CD4-positive, alpha-beta T cell treated with Interleukin-4 for 4 hours (primary cell): ENCODE measurements around the gene KCNAB1.
"Not testable (repeated sequence)": the region's sequence is repeated elsewhere in the genome, so short reads cannot be mapped to it uniquely, and the experiment has no call there.

Experiments
- DNase-seq: peaks from one replicate; pipeline ENCODE4 v3.0.0-alpha.2; 2020

The KCNAB1 gene

DNA sequence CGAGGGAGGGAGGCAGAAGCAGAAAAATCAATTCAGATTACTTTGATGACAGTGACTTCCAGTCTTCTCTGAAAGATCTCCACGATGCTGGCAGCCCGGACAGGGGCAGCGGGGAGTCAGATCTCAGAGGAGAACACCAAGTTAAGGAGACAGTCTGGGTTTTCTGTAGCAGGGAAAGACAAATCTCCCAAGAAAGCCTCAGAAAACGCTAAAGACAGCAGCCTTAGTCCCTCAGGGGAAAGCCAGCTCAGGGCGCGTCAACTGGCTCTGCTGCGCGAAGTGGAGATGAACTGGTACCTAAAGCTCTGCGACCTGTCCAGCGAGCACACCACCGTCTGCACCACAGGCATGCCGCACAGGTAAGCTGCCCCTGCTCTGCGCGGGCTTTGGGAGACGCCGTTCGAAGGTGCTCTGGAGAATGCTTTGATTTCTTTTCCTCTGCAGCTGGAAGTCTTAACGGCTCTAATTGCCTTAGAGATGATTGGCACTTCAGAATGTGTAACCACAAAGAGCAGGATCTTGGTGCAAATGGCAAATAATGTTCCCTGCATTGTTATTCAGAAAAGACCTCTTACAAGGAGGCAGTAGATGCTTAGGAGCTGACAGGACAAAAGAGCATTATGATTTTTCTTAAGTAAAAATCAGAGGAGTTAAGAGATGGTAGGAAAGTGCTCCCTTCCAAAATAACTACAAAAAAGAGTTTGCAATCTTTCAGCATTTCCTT lies at the start of gene KCNAB1:
TSS of gene KCNAB1 (plus strand) at position 51 of the 724 bp plus-strand sequence.
- DNase-seq, result no peak

DNA sequence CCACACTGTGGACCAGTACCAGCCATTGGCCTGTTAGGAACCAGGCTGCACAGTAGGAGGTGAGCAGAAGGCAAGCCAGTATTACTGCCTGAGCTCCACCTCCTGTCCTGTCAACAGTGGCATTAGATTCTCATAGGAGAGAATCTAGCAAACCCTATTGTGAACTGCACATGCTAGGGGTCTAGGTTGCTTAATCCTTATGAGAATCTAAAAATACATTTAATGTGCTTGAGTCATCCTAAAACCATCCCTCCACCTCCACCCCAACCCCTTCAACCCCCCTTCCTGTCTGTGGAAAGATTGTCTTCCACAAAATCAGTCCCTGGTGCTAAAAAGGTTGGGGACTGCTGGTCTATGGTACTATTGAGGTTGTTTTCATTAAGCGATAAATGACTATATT lies 49.3 kb upstream of the KCNAB1 start:
- no peak for DNase-seq

DNA sequence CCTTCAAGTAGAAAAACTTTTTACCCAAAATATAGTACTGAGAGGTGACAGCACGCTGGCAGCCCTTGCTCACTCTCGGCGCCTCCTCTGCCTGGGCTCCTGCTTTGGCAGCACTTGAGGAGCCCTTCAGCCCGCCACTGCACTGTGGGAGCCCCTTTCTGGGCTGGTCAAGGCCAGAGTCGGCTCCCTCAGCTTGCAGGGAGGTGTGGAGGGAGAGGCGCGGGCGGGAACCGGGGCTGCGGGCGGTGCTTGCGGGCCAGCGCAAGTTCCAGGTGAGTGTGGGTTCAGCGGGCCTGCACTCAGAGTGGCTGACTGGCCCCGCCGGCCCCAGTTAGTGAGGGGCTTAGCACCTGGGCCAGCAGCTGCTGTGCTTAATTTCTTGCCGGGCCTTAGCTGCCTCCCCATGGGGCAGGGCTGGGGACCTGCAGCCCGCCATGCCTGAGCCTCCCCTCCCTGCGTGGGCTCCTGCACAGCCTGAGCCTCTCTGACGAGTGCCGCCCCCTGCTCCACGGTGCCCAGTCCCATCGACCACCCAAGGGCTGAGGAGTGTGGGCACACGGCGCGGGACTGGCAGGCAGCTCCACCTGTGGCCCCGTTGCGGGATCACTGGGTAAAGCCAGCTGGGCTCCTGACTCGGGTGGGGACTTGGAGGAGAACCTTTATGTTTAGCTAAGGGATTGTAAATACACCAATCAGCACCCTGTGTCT lies 47.3 kb upstream of the KCNAB1 start:
- not testable (repeated sequence) for DNase-seq

DNA sequence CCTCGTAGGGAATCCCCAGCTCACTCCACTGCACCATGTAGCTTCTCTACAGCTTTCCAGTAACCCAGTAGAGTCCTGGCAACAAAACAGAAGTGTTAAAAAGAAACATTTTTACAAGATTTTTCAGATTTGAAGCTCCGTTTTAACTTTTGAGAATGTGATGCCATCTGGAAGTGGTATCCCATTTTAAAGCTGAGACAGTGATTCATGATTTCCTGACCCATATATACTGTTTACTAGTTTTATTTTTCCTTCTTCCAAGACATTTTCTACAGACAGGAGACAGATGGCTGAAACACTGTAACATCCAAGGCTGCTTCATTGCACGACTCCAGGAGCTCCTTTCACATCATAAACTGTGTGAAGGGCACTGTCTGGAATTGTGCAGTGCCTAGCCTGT lies 30.3 kb upstream of the KCNAB1 start:
- no peak for DNase-seq

DNA sequence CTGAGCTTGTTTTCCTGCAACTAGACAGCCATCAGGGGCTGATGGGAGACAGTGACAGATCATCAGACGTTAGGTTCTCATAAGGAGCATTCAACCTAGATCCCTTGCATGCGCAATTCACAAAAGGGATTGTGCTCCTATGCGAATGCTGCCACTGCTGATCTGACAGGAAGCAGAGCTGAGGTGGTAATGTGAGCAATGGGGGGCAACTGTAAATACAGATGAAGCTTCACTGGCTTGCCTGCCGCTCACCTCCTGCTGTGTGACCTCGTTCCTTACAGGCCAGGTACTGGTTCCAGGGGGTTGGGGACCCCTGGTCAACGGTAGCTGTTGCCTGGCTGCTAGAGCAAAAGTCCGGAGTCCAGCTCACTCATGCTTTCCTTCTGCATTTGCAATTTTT lies 26.4 kb upstream of the KCNAB1 start:
- DNase-seq, result no peak

DNA sequence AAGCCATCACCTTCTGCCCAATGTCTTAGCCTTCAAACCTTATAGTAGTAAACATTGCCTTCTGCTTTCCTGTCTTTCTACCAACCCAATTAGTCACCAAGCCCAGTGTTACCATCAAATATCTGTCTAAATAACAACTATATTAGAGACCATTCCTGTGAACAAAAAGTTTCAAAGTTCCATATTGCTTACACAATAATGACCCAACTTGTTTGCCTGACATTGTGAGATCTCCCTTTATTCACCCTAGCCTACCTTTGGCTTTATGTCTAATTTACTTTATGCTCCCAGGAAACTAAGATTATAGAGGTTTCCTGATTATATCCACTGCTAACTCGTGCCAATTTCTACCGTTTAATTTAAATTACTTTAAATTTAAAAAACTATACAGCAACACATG lies 26.0 kb upstream of the KCNAB1 start:
- DNase-seq, result no peak

DNA sequence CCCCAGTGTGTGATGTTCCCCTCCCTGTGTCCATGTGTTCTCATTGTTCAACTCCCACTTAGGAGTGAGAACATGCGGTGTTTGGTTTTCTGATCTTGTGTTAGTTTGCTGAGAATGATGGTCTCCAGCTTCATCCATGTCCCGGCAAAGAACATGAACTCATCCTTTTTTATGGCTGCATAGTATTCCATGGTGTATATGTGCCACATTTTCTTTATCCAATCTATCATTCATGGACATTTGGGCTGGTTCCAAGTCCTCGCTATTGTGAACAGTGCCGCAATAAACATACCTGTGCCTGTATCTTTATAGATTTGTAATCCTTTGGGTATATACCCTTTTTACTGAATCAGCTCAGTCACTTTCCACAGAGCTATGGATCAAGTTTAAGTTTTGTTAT lies 24.7 kb upstream of the KCNAB1 start:
- DNase-seq, result not testable (repeated sequence)

DNA sequence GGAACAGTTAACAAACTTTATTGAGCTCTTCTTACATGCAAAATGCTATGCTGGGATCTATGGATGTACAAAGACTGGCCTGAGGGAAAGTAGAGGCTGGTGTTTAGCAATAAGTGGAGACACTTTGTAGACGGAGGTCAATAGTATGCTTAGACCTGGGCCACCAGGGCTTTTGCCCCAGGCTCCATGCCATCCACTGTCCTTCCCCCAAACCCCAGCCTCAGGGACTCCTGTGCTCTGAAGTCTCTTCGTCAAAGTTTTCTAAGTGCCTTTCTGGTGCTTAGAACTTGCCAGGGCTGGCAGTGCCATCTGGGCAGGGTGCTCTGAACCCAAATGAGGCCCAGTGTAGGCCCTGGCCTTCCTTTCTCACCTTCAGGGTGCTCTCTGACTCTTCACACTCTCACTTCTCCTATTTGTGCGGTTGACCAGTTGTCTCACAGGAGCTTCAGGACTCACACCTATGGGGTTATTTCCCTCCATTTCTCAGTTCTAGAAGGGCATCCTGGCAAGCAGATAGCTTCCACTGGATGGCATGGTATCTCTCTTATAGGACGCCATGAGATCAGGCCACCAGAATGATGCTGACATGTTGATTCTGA lies 21.8 kb upstream of the KCNAB1 start:
- no peak for DNase-seq

DNA sequence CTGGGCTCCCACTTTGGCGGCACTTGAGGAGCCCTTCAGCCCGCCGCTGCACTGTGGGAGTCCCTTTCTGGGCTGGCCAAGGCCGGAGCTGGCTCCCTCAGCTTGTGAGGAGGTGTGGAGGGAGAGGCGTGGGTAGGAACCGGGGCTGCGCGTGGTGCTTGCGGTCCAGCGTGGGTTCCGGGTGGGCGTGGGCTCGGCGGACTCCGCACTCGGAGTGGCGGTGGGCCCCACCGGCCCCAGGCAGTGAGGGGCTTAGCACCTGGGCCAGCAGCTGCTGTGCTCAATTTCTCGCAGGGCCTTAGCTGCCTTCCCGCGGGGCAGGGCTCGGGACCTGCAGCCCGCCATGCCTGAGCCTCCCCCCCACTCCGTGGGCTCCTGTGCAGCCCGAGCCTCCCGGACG lies 21.0 kb upstream of the KCNAB1 start:
- DNase-seq, result not testable (repeated sequence)

DNA sequence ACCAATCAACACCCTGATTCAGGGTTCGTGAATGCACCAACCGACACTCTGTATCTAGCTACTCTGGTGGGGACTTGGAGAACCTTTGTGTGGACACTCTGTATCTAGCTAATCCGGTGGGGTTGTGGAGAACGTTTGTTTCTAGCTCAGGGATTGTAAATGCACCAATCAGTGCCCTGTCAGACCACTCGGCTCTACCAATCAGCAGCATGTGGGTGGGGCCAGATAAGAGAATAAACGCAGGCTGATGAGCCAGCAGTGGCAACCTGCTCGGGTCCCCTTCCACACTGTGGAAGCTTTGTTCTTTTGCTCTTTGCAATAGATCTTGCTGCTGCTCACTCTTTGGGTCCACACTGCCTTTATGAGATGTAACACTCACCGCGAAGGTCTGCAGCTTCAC lies 20.4 kb upstream of the KCNAB1 start:
- DNase-seq, result not testable (repeated sequence)

DNA sequence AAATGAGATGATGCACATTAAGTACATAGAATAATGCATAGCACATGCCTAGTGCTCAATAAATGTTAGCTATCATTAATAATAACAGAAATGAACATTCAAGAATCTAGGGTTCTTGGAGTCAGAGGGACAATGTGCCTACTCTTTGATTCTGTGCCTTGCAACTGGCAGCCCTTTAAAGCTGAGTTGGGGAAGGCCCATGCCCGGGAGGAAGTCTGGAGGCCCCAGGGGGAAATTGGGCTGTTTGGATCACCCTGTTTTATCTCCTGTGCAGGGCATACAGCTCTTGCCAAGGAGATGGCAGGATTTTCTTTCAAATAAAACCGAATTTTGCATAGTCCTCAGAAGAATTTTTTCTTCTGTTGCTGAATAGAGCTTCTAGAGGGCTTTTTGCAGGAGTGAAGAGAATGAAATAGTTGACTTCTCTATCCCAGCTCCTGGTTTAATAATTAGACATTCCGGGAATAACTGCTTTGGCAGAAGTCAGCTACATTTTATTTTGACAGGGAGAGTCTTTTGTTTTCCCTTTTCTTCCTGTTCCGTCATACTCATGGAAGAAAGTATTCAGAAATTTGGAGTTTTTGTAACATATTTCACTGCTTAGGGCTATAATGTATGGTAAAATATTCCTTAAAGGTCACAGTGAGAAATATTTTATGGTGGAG lies 18.0 kb upstream of the KCNAB1 start:
- no peak for DNase-seq

DNA sequence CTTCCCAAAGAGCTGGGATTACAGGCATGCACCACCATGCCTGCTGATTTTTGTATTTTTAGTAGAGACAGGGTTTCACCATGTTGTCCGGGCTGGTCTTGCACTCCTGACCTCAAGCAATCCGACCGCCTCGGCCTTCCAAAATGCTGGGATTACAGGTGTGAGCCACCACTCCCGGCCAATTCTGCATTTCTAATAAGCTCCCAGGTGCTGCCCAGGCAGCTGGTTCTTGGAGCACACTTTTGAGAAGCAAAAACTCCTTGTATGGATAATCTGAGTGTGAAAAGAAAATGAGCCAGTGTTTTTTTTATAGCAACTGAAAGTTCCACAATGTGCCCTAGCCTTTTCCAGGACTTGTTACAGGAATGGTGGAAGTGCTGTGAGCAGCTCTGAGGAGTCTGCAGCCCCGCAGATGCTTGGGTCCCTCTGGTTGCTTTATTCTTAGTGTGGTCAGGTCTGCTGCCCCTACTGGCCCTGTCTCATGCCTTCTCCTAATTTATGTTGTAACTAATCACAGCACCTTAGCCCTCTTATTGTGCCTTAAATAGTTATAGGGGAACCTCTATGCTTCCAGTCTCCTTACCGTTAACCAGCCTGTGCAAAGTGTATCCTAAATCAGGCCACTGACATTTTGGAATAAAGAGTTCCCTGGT lies 13.5 kb upstream of the KCNAB1 start:
- DNase-seq, result no peak

DNA sequence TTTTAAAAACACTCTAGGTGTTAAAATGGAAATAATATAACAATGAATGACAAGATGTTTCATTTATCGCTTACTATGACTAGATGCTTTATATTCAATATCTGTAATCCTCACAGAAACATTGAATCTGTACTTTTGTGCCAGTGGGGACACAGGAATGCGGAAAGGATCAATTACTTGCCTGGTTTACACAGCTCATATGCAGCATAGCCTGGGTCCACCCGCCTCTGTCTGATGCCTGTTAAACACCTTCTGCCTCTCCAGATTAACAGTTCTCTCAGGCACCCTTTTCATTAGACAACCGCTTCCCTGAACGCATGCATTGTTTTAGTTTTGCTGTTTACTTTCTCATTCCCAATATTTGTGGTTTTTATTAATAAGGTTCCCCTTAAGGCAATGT lies 12.9 kb upstream of the KCNAB1 start:
- no peak for DNase-seq

DNA sequence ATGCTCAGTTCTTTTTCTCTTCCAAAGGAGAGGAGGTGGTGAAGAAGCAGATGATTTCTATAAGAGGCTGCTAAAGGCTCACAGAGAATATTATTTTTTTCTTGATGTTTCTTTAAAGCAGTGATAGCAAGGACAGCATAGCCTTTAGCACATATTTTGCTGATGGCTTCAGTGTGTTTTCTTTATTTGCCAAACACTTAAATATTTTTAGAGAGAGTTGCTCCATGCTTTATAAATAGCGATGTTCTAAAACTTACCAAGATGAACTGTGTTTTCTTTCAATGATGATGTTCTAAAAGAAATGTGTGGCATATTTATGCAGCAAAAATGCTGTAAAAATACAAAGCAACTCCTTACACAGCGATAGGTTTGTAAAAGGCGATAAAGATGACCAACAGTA lies 11.8 kb upstream of the KCNAB1 start:
- DNase-seq, result no peak

DNA sequence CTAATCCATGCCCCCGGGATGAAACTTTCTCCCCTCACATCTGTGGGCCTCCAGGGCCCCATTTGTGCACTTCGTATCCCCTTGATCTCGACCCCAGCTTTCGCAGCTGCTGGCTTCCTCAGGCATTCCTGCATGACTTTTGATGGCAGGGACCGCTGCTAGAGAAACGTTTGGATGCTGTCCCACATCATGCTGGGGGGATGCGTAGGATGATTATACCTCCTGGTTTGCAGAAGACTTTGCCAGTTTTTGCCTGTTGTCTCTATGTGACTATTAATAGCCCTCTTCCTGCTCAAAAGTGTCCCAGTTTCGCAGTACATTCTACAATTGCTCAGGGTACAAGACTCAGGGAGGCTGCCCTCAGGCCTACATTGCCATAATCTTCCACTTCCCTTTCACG lies 10.4 kb upstream of the KCNAB1 start:
- no peak for DNase-seq

DNA sequence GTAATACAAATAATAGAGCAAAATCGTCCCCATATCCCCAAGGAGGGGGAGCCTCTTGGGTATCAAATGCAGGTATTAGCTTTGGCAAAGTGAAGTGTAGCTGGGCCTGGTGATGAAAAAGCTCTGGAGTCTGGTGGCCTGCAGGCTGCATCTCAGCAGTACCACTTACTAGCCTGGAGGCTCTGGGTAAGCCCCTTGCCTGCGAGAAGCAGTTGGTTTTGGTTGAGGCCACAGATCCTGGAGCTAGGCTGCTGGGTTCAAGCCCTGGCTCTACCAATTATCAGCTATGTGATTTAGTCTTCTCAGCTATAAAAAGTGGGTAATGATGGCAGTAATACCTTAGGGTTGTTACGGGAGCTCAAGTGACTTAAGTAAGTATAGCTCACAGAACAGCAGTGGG lies 6.1 kb downstream of the KCNAB1 start:
- DNase-seq, result no peak

DNA sequence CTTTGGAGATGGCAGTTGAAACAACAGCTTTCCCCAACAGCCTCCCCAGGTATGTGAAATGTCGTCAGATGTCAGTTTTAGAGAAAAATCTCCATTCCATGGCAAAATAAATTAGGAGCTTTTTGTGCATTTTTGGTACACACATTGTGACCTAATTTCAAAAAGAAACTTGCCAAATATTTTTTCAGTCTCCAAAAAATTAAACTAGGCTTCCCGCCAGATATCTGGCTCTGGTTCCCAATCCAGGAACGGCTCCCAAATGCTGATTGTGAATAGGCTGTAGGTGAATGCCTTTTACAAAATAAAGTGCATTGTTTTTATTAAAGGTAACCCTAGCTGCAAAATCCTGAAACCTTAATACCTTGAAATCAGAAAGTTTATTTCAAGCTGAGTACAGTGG lies 10.9 kb downstream of the KCNAB1 start:
- DNase-seq, result no peak

DNA sequence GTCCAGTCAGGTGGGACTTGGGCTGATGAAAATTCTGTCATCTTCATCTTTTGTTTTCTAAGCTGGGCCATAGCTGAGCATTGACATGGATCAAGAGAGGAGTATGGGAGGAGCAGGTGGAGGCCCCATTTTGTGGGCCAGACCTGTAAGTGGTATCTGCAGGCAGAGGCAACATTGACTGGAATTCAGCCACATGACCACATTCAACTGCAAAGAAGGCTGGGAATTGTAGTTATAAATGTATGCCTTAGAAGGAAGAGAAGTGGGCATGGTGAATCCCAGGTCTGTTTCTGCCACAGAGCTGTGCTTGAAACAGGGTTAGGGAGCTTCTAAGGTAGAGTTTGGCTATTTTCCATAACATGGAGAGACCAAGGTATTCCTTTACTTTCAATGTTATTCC lies 11.4 kb downstream of the KCNAB1 start:
- DNase-seq, result no peak

DNA sequence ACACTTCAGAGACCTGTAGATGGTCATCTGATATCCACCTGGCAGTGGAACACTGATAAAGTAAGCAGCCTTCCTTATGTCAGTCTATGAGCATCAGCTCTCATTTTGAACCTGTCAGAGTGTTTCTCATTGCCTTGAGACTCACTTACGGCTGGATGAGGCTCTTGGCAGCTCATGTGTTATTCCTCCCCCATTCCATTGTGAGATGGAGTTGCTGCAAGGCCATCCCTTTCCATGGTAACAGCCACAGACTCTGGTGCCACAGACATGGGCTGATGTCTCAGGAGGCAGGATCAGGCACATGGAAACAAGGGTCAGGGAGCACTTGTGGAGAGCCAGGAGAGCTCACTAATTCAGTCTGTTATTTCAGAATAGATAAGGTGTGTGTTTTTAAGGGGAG lies 11.9 kb downstream of the KCNAB1 start:
- DNase-seq, result no peak

DNA sequence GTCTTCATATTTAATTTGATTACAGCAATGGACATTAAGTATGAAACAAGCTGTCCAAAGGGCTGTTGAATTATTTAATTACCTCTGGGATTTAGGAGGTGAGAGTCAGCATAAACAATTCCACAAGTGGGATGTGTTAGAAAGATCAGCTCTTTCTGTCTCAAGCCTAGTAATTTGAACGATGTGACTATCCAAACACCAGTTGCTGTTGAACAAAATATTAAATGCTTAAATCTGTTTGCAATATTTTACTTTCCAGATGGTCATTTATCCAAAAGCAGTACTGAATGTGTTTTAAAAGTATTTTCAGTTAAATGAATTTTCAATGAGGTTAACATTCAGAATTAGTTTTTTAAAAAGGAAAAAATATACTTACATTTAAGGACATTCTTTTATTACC lies 12.7 kb downstream of the KCNAB1 start:
- DNase-seq, result no peak

DNA sequence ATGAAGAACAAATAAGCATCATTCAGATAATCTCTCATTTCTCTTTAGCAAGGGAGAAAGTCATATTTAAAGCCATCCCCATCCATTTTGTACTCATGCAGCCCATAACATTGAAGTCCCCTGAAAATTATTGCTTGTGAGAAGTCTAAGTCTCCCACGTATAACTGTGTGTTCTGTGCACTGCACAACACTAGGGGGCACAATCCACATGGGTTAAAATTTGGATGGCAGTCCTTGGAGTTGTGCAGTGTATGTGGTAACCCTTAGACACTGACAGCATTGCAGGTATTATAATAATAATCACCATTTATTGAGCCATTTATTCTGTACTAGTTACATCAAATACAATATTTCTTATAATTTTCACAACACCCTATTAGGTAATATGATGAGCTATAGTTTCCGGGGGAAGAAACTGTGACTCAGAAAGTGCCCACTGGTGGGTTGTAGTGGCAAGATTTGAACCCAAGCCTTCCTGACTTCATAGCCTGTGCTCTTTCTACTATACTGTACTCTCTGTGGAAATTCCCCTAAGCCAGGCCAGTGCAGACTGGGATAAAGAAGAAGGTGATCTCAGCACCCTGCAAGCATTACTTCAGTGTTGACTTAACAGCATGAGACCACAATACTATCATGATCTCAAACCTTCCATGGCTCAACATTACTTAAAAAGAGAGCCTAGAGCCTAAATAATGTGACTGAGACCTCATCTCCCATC lies 15.7 kb downstream of the KCNAB1 start:
- no peak for DNase-seq

DNA sequence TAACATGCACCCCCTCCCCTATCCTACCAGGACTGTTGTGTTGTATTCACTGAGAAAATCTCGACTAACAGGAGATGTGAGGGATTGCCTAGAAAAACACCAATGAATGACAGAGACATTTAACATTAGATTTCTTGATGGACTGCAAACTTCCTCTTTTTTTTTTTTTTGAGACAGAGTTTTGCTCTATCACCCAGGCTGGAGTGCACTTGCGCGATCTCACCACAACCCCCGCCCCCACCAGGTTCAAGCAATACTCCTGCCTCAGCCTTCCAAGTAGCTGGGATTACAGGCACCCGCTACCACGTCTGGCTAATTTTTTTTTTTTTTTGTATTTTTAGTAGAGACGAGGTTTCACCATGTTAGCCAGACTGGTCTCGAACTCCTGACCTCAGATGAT lies 17.0 kb downstream of the KCNAB1 start:
- DNase-seq, result not testable (repeated sequence)
